Cardiac muscle cell (in vitro differentiated cells and primary cell): ENCODE results near the gene DLG2. TPM values are rescaled to one million over a fixed set of nuclear protein-coding genes. Genes with fewer than 3 reads are reported as not detected.

Experiments used
- DNase-seq, 2 donors: peaks; one replicate each; pipeline versions ENCODE4 v3.0.0 to v3.0.0-alpha.2; 2010 to 2017; ENCODE audit warnings: low read depth in 1 of 2, low spot score in 1 of 2
- H3K27ac ChIP-seq: fragments of 200-600 bp; sonication (generic); 2 replicates; pipeline ENCODE4 v1.5.1; 2016
- H3K27me3 ChIP-seq: fragments of 200-600 bp; sonication (generic); 2 replicates; pipeline ENCODE4 v1.6.0; 2016; ENCODE audit warnings: control low read depth
- H3K36me3 ChIP-seq: fragments of 200-600 bp; sonication (generic); 2 replicates; pipeline ENCODE4 v1.5.1; 2016; ENCODE audit warnings: control low read depth
- H3K4me1 ChIP-seq: fragments of 200-600 bp; sonication (generic); 2 replicates; pipeline ENCODE4 v1.8.1; 2017; ENCODE audit warnings: low read depth, mild to moderate bottlenecking, mixed run types
- H3K4me3 ChIP-seq: fragments of 200-600 bp; sonication (generic); 2 replicates; pipeline ENCODE4 v1.5.1; 2016; ENCODE audit warnings: mild to moderate bottlenecking
- H3K9me3 ChIP-seq: fragments of 200-600 bp; sonication (generic); 2 replicates; pipeline ENCODE4 v1.5.1; 2017; ENCODE audit warnings: low read depth, mild to moderate bottlenecking, control low read depth
- polyA plus RNA-seq: library from polyadenylated mRNA; unstranded; fragments of >200 nt; fragmentation: Nextera tagmentation; extraction: Ambion mirVana; gene quantifications from 2 replicates; pipeline ENCODE4 v1.2.1, GENCODE V29; 2016
- total RNA-seq: library from RNA; depleted of rRNA; stranded (reverse); fragments of >200 nt; gene quantifications from 2 replicates; pipeline ENCODE4 v1.2.3, GENCODE V29; 2016
- TF ChIP-seq, protein P1 (sequence below): IDR thresholded peaks from 2 replicates; pipeline ENCODE4 v1.5.1; 2012; ENCODE audit warnings: low read depth, mild to moderate bottlenecking, low read length

DLG2 gene
- total and polyA plus RNA-seq, 2 experiments from 2014 or later = 3.5 to 15.9 TPM

DNA sequence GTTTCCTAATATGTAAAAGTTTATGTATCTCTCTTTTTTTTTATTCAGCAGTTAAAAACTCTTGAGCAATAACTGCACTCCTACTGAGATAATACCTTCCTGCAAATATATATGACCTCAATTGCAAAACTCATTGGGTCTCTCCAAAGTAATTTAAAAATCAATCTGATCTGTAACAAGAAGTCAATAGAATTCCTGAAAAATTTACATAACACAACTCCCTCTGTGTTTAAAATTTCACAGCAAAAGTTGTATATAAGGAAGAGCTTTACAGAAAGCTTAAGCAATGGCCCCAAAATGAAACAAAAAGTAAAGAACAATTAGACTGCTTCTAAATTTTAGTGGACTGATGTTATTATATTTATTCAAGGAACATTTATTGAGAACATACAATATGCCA, 313.4 kb downstream of the DLG2 start:
- TF ChIP-seq, protein P1, sequence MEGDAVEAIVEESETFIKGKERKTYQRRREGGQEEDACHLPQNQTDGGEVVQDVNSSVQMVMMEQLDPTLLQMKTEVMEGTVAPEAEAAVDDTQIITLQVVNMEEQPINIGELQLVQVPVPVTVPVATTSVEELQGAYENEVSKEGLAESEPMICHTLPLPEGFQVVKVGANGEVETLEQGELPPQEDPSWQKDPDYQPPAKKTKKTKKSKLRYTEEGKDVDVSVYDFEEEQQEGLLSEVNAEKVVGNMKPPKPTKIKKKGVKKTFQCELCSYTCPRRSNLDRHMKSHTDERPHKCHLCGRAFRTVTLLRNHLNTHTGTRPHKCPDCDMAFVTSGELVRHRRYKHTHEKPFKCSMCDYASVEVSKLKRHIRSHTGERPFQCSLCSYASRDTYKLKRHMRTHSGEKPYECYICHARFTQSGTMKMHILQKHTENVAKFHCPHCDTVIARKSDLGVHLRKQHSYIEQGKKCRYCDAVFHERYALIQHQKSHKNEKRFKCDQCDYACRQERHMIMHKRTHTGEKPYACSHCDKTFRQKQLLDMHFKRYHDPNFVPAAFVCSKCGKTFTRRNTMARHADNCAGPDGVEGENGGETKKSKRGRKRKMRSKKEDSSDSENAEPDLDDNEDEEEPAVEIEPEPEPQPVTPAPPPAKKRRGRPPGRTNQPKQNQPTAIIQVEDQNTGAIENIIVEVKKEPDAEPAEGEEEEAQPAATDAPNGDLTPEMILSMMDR = no peak
- Histone ChIP-seq H3K9me3 (no peaks in the 10 kb centered on the region), H3K36me3 (no peaks in the 10 kb centered on the region), H3K27ac (no peak overlapping the region), H3K27me3 (no peaks in the 10 kb centered on the region), H3K4me3 (no peak overlapping the region), H3K4me1 (no peaks in the 10 kb centered on the region)
- DNase-seq = no peak

DNA sequence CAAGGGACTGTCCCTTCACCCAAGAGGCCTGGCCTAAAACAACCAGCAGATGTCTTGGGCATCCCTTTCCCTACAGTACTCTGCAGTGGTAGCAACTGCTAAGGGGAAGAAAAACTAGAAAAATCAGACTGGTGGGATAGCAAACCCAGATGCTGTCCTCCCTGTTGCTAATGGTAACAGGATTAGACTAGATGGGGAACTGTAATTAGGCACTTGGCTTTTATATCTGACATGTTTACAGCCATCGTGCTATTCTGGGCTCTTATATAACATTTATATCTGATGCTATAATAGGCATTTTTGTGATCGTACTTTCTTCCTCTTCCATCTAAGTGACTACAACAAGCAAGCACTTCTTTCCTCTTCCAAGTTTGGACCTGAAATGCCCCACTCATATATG, 316.7 kb downstream of the DLG2 start:
- DNase-seq = no peak
- H3K36me3 ChIP-seq = no peaks in the 10 kb centered on the region
- TF ChIP-seq, protein P1 = no peak
- H3K4me3 ChIP-seq = no peak overlapping the region
- no peaks in the 10 kb centered on the region for H3K9me3 ChIP-seq
- no peak overlapping the region for H3K27ac ChIP-seq
- no peaks in the 10 kb centered on the region for H3K4me1 ChIP-seq
- H3K27me3 ChIP-seq = no peaks in the 10 kb centered on the region

DNA sequence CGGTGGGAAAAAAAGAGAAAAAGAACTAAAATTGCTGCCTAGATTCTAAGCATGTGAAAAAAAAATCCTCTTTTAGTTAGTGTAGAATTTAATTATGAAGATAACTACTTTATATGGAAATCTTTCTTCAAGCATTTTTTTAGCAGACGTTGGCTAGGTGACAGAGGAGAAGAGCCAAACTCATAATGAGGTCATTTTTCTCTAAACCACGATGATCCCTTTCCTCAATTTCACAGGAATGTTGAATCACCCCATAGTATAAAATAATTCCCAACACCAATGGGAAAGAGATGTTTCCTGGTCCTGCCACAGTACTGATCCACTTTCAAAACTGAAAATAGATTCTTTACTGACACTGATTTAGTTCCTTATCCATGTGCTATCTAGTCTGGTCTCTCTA, 319.8 kb downstream of the DLG2 start:
- Histone ChIP-seq H3K4me1 (no peaks in the 10 kb centered on the region), H3K4me3 (no peak overlapping the region), H3K27ac (no peak overlapping the region), H3K27me3 (no peaks in the 10 kb centered on the region), H3K36me3 (no peaks in the 10 kb centered on the region), H3K9me3 (no peaks in the 10 kb centered on the region)
- TF ChIP-seq, protein P1 = no peak
- DNase-seq = no peak

DNA sequence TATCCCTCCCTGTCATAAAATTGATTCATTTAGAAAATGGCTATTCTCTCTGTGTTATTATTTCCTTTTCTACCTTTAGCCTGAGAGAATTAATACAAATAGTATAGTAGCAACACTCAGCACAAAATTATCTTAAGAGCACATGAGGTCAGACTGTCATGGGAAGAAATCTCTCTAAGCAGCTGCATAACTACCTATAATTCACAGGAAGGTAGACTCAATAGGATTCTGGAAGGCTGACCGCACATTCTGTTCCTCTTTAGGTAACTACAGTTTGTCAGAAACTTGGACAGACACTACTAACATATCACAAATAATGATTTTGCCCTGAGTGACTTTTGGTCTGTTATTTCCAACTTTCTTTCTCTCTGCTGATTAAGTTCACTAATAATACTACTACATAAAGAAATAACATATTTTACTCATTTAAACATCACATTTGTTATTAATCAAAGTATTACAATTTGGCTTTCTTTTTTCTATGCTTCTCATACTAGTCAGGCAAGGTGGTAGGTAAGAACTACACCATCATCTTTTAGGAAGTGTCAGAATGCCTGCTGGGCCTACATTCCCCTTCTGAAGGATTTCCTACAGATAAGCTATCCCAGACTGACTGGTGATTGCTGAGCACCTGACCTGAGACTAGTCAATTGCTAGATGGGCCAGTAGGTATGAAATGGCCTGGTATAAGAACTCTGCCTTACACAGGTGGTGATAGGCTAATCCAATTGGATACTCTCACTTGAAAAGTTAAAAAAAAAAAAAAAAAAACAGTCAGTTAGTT, 325.1 kb downstream of the DLG2 start:
- Histone ChIP-seq H3K9me3 (no peaks in the 10 kb centered on the region), H3K4me3 (no peak overlapping the region), H3K4me1 (no peaks in the 10 kb centered on the region), H3K36me3 (no peaks in the 10 kb centered on the region), H3K27ac (no peak overlapping the region), H3K27me3 (no peaks in the 10 kb centered on the region)
- TF ChIP-seq, protein P1 = no peak
- DNase-seq = no peak

DNA sequence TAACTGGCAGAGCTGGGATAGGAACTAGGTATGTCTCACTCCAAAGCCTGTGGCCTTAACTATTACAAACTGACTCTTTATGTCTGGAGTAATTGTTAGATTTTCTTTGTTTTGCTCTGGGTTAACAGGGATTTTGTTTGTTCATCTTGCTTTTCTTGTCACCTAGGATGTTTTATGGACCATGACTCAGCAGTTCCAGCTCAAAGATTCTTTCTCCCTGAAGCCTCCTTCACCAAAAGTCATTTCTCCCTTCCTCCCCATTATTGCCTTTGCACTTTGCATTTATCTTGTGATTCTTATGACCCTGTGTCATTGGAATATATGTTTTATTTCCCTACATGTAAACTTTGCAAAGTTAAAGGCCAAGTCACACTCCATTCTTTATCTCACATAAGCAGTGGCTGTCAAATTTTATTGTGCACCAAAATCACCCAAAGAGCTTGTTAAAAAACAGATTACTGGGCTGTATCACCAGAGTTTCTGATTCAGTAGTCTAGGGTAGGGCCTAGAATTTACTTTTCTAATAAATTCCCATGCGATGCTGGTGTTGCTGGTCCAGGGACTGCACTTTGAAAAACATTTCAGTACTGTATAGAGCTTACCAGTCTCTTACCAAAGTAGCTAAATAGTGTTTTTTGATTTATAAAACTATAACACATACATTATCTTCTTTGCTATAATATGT, 327.7 kb downstream of the DLG2 start:
- no peak overlapping the region for H3K4me3 ChIP-seq
- H3K9me3 ChIP-seq = no peaks in the 10 kb centered on the region
- DNase-seq = no peak
- TF ChIP-seq, protein P1 = no peak
- no peak overlapping the region for H3K27ac ChIP-seq
- no peaks in the 10 kb centered on the region for H3K36me3 ChIP-seq
- no peaks in the 10 kb centered on the region for H3K4me1 ChIP-seq
- no peaks in the 10 kb centered on the region for H3K27me3 ChIP-seq
